T-helper 1 cell treated with Interleukin-12 subunit alpha and Interleukin-12 subunit beta and Interleukin-4 antibody, amounts not matched to agents 30 ng/mL and 1 ng/mL, for 36 hours (primary cell): Measurements from ENCODE around the gene KCNQ1. TPM values are rescaled to one million over a fixed set of nuclear protein-coding genes. Genes with fewer than 3 reads are reported as not detected.

Experiments used
- intact Hi-C: fragments of 100-400 bp; cut with micrococcal nuclease; formaldehyde crosslinking; loops from one replicate; pipeline ENCODE4 v1.15.1; 2024
- total RNA-seq: library from RNA; stranded (reverse); gene quantifications from 2 replicates; pipeline ENCODE4 v1.2.3, GENCODE V29; 2022

Gene KCNQ1
- total RNA-seq, 1 donor from 2014 or later, result 16.9 TPM

- intact Hi-C loops, result loop anchor here (5.0 kb wide), 1 partner anchor 243 kb away; no protein-coding TSS in a partner anchor
Observed at GRCh38 chr11:2809854-2810253, 365.0 kb downstream of the KCNQ1 start.

GRCh38 chr11:2810411-2811205, 365.8 kb downstream of the KCNQ1 start:
- intact Hi-C loops, result loop anchor here (5.0 kb wide), 1 partner anchor 243 kb away; no protein-coding TSS in a partner anchor

DNA sequence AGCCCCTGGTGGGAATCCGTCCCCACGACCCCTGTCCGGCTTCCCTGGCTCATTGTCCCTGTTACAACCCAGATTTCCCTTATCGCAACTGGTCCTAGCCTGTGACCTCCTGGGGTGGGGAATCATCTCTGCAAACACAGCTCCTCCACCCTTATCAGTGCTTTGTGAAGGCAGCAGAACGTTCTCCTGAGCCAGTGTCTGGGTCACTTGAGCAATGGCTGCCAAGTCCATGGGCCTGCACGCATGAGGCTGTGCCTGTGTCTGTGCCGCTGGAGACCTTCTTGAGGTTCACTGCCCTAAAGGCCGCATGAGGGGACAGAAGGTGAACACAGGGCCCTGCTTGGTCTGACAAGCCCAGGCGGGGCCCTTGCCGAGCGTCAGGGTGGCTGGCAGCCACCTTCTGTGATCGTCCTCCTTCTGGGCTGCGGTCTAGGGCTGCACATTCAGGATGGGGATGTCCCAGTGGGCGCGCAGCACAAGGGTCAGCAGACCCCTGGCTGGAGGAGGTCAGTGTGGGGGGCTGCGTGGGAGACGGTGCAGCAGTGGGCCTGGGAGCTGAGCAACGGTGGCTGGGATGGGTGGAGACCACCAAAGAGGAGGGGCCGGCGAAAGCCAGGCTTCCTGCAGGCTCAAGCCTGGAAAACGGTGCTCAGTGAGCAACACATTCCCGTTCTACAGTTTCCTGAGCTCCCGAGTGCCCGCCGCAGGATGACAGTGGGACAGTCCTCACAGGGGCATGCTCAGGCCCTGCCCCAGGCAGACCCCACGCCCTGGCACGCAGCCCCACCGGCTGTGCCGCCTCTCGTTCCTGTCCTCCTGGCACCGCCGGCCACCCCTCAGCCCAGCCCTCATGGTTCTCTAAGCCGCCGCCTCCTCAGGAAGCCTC, 366.6 kb downstream of the KCNQ1 start:
- intact Hi-C loops, result loop anchor here (5.0 kb wide), 1 partner anchor 244 kb away; no protein-coding TSS in a partner anchor

DNA sequence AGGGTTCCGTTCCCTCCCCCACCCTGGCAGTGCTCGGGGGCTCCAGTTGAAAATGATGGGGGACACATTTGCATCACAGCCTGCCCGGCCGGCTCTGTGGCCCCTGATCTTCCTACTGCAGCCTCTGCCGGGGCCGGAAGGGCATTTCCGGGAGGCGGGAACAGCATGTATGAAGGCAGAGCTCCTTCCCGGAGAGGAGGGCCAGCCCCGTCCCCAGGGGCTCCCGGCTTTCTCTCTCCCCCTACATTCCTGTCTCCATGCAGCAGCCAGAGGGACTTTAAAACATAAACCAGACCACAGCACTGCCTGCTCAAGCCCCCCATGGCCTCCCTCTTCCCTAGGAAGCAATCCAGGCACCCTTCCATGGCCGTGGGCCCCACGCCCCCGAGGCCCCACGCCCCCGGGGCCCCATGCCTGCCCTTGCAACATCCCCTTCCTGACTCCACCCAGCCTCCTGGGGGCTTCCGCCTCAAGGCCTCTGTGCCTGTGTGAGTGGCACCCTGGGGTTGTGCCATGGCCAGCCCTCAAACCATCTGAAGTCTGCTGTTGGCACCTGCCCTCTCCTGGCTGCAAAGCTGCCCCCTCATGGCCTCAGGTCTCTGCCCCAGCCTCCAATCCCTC, 367.7 kb downstream of the KCNQ1 start:
- intact Hi-C loops, result loop anchor here (5.0 kb wide), 1 partner anchor 245 kb away; no protein-coding TSS in a partner anchor

DNA sequence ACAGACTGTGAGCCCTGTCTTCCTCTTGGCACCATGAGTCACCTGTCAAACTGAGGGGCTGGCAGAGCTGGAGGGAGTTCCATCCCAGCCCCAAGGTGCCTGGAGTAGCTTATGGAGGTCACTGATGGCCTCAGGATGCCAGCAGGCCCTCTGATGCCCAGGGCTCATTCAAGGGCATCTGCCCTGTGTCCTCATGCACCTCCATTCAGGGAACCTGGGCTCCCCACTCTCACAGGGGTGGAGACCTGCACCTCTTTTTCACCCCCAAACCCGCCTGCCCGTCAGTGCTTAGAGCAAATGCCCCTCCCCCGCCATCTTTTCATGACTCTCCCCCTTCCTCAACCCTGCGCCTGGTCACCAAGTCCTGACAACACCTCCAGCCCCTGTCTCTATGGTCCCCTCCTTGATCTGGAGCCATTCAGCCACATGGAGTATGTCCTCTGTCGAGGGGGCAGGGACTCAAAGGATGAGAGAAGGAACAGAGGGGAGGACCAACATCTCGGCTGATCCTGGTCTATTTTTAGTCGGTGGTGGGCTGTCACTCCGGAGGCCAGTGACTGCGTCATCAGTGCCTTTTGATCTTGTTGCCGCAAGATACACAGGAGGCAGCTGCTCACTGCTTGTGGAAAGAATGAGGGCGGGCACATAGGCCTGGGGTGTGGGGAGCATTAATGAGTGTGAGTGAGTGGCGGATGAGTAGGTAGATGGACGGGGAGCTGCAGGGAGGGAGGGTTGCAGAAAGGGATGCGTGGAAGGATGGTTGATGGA, 368.5 kb downstream of the KCNQ1 start:
- intact Hi-C loops, result loop anchor here (5.0 kb wide), 1 partner anchor 246 kb away; no protein-coding TSS in a partner anchor

DNA sequence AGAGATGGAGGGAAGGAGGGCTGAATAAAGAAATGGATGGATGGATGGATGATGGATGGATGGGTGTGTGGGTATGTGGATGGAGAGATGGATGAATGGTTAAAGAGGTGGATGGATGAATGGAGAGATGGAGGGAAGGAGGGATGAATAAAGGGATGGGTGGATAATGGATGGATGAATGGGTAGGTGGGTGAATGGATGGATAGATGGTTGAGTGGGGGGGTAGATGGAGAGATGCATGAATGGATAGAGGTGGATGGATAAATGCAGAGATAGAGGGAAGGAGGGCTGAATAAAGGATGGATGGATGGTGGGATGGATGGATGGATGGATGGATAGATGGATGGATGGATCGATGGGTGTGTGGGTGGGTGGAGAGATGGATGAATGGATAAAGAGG, 369.2 kb downstream of the KCNQ1 start:
- intact Hi-C loops, result loop anchor here (5.0 kb wide), 1 partner anchor 247 kb away; no protein-coding TSS in a partner anchor

- intact Hi-C loops, result loop anchor here (5.0 kb wide), 1 partner anchor 247 kb away; no protein-coding TSS in a partner anchor
Observed at GRCh38 chr11:2814751-2815150, 369.9 kb downstream of the KCNQ1 start.

DNA sequence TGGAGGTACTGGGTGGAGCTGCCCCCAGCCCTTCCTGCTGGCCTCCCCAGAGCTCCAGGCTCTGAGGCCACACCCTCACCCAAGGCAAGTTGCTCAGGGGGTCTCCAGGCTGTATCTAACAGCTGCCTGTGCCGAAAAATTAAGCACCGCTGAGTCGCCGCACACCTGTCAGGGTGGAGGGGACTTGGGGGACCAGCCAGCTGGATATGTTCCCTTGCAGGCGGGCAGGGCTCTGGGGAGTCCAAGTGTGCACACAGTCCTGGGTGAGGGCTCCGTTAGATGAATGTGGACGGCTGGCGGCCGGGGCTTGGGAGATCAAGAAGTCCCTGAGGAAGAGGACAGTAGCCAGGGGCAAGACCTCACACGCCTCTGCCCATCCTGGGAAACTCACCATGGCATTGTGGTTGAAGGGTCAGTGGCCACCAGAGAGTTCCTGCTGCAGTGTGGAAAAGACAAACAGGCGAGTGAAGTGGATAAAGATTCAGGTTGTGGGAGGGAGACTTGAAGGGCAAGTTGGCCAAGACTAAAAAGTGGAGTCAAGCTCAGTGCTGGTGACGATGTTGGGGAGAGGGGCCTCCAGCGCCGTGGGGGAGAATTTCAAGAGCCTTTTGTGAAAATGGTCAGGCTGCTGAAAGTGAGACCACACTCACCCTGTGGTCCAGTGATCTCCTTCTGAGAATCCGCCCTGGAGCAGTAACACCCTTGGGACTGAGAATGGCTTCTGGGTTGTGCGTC, 371.1 kb downstream of the KCNQ1 start:
- intact Hi-C loops, result no loop called here

DNA sequence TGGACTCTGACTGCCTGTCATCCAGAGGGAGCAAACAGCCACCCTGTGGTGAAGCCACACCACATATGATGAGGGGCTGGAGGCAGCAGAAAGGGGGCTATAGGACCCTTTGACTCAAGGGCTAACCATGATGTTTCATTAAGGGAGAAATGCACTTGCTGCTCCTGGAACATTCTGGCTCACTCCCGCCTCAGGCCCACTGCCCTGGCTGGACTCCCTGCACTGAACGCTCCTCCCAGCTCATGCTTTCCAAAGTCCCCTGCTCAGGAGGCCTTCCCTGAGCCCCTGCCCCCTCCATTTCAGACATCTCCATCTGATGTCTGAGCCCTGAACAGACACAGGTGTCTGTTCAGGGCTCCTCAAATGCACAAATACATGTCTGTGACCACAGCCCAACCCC, 371.7 kb downstream of the KCNQ1 start:
- intact Hi-C loops, result no loop called here

- intact Hi-C loops, result no loop called here
Observed at GRCh38 chr11:2816941-2817421, 372.2 kb downstream of the KCNQ1 start.

GRCh38 chr11:2817431-2817830, 372.6 kb downstream of the KCNQ1 start:
- intact Hi-C loops, result no loop called here

DNA sequence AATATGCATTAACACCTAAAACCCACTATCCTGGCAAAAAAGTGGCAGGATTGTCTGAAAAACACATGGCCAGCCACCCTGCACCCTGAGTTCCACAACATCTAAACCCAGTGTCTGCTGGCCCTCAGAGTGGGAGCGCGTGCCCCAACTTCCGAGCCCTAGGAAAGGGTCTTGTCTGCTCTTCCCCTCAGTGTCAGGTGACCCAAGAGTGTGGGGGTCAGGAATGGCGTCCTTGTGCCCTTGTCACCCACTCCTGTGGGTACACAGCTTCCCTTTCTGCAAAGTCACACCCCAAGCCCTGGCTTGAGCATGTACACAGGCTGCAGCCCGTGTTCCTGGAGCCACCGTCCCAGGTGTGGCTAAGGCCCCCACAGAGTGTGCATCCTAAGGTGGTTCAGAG, 373.2 kb downstream of the KCNQ1 start:
- intact Hi-C loops, result no loop called here

- intact Hi-C loops, result no loop called here
Observed at GRCh38 chr11:2818503-2818902, 373.7 kb downstream of the KCNQ1 start.

DNA sequence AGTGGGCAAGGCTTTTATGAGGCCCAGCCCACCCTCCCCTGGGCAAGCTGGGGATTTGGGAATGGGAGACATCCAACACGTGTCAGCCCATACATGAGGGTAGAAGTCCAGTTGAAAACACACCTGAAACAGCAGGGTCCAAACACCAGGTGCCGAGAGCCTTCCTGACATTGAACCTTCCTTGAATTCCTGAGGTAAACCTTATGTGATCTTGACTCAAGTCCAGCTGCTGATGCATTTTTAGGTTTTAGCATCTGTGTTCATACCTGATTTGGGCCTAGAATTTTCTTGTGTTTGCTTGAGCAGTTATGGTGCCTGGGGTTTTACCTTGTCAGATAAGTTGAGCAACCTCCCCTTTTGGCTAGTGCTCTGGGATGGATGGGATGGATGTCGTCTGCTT, 374.5 kb downstream of the KCNQ1 start:
- intact Hi-C loops, result no loop called here

DNA sequence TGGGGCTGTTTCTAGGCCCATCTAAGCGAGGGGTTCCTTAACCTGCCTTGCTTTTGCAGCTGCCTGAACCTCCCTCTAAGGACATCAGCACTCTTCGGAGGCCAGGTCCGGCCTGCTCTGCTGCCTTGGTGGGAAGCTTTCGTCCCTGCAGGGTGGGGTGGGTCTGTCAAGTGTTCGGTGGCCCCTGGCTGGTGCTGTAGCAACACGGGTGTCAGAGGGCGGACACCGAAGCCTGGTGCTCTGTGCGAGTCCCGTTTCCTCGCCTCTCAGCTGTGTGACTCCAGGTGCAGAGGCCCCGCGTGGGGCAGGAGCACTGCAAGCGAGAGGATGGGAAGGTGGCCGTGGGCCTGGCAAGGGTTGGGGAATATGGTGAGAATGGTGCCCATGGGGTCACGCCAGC, 376.2 kb downstream of the KCNQ1 start:
- intact Hi-C loops, result no loop called here

- intact Hi-C loops, result no loop called here
Observed at GRCh38 chr11:2821891-2822290, 377.1 kb downstream of the KCNQ1 start.

DNA sequence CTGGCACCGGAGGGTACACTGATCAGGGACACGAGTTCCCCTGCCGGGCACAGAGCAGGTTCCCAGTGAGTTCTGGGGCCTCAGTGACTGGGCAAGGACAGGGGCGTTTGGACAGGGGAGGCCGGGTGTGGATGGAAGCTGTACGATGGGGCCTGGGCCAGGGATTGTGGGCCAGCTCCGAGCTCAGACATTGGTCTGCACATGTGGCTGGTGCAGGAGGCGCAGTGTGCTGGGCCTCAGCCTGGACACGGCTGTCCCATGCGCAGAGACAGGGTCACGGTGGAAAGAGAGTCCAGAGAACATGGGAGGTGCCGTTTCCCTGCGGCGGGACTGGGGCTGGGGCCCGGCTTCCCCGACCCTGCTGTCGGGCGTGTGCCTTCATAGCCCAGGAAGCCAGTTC, 380.0 kb downstream of the KCNQ1 start:
- intact Hi-C loops, result no loop called here

GRCh38 chr11:2825261-2825888, 380.6 kb downstream of the KCNQ1 start:
- intact Hi-C loops, result no loop called here

DNA sequence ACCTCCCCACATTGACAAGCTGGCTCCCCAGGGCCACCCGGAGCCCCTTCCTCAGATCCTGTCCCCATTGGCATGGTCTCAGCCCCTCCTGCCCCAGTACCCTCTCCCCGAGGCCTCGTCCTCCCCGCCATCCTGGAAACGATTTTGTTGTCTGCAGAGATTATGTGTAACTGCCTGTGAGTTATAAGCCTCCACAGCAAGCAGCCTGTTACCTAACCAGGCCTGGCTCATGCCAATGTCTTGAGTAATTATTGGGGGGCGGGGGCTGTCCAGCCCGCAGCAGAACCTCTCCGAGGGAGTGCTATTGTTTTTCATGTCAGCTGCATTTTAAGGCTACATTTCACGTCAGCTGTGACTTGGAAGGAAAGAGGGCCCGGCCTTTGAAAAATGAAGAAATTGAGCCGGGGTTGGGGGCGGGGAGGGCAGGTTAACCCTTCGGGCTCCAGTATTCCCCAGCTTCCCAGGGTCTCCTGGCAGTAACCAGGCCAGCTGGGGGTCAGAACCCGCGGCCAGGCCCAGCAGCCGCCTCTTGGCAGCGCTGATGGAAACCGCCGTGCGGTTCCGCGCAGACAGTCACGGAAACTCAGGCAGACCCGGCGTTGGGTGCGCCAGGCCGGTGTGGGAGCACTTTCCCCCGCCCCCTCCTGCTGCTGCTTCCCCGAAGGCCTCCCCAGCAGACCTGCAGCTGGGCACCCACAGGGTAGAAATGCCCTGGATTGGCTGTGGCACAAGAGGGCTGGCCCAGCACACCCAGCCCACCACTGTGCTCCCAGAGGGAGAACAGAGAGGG, 381.3 kb downstream of the KCNQ1 start:
- intact Hi-C loops, result no loop called here
